AG09319 (cell line): ENCODE measurements around the gene TBX6.
A peak's percentile ranks its signal among the peaks of the same experiment; 100 is the strongest.
"Not testable (repeated sequence)": the region's sequence is repeated elsewhere in the genome, so short reads cannot be mapped to it uniquely, and the experiment has no call there.

Experiments used
- DNase-seq: peaks from one replicate; pipeline ENCODE4 v3.0.0-alpha.2; 2010; ENCODE audit warnings: low read depth; ENCODE audit errors: extremely low read depth
- TF ChIP-seq, protein P1 (sequence below): IDR thresholded peaks from 2 replicates; pipeline ENCODE4 v1.5.1; 2011; ENCODE audit warnings: low read depth, mild to moderate bottlenecking, inconsistent platforms, low read length, moderate library complexity

Gene TBX6

DNA sequence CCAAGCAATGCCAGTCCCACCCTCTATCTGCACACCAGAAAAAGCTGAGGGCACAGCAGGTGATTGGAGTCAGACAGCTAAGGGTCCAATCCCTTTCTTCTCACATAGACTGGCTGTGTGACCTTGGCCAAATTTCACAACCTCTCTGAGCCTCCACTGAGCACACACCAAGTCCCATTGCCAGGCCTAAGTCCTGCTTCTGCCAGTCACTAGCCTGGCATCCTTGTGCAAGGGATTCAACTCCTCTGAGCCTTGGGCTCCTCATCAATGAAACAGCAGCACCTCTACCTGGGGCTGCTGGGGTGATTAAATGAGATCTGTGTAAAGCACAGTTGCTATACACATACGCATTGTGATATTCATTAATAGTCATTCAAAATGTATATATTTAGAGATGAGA, 45.1 kb downstream of the TBX6 start:
- TF ChIP-seq, protein P1, sequence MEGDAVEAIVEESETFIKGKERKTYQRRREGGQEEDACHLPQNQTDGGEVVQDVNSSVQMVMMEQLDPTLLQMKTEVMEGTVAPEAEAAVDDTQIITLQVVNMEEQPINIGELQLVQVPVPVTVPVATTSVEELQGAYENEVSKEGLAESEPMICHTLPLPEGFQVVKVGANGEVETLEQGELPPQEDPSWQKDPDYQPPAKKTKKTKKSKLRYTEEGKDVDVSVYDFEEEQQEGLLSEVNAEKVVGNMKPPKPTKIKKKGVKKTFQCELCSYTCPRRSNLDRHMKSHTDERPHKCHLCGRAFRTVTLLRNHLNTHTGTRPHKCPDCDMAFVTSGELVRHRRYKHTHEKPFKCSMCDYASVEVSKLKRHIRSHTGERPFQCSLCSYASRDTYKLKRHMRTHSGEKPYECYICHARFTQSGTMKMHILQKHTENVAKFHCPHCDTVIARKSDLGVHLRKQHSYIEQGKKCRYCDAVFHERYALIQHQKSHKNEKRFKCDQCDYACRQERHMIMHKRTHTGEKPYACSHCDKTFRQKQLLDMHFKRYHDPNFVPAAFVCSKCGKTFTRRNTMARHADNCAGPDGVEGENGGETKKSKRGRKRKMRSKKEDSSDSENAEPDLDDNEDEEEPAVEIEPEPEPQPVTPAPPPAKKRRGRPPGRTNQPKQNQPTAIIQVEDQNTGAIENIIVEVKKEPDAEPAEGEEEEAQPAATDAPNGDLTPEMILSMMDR, result no peak
- no peak for DNase-seq

DNA sequence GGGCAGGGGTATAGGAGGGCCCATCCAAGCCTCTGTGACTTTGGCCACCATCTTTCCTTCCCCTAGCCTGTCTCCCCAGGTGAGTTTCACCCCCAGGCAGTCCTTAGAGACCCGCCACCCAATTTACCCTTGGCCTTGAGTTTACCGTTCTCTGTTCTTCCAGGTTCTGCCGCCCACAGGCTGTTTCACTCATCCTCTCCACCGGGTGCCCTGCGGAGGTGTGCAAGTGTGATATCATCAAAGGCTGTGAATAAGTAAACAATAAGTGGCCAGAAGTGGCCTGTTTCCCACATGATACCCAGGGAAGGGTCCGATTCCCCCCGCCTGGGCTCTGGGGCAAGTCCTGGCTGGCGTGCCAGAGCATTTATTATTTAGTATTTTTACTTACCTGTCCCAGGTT, 45.5 kb downstream of the TBX6 start:
- DNase-seq, result no peak
- TF ChIP-seq, protein P1, result no peak

DNA sequence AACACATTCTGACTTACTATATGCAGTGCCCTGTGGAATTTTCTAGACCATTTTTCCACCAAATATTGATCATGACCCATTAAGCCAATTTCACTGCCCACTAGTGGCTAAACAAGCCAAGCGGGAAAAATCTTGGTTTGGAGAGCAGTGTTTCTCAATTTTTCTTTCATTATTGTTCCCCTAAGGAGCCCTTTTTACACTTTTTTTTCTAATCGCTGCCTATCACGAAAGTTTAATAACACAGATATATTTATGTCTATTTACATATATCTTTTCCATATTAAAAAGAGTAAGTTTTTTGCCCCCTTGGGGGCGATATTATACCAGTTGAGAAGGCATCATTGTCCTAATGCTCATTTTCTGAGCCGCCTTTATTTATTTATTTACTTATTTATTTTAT, 49.9 kb downstream of the TBX6 start:
- TF ChIP-seq, protein P1, result peak; percentile 30
- DNase-seq, result peak; percentile 19

DNA sequence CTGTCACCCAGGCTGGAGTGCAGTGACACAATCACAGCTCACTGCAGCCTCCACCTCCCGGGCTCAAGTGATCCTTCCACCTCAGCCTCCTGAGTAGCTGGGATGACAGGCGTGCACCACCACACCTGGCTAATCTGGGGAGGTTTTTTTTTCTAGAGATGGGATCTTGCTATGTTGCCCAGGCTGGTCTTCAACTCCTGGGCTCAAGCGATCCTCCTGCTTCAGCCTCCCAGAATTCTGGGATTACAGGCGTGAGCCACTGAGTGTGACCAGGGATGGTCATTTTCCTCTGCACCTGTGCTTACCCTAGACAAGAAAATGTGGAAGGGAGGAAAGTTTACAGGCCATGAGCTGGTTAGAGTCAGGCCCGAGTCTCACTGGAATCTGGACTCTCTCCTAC, 51.0 kb downstream of the TBX6 start:
- DNase-seq, result not testable (repeated sequence)

DNA sequence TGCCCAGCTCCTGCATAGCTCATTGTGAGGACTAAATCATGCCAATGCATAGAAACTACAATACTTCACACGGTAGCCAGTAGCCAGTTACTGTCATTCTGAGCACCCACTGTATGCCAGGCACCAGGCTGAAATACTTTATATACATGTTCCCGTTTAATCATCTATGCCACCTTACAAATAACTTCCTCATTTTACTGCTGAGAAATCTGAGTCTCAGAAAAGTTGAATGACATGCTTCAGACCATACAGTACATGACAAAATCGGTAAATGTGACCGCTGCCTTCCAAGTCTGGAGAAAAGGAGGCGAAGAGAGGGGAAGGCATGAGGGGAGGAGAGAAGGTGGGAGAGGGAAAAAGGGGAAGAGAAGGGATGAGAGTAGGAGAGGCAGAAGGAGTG, 51.5 kb downstream of the TBX6 start:
- TF ChIP-seq, protein P1, result no peak
- no peak for DNase-seq
